Renal pelvis (tissue), 3 donors: ENCODE results near the gene RAB27A. TPM values are rescaled to one million over a fixed set of nuclear protein-coding genes. Genes with fewer than 3 reads are reported as not detected.

Experiments used
- polyA plus RNA-seq, 3 donors: library from polyadenylated mRNA; unstranded; fragments of 120-200 nt; gene quantifications; one replicate each; pipeline ENCODE4 v1.2.1, GENCODE V29; 2013; ENCODE audit not compliant: insufficient read length in 3 of 3

RAB27A gene
- polyA plus RNA-seq, 3 donors = 15.1 to 15.4 (median 15.2) TPM

Other genes starting within 250 kb of the RAB27A start
- gene RSL24D1, start 92.9 kb downstream of the RAB27A start, polyA plus RNA-seq = 100 to 1,000 TPM in 2 of 3 donors, 10 to 100 TPM in 1; 99.5 to 125 (median 121) TPM
- gene PIGBOS1, start 29.3 kb upstream of the RAB27A start, polyA plus RNA-seq = 10 to 100 TPM; 14.4 to 17.3 (median 16.1) TPM
- 10 to 100 TPM; 14.9 to 20.4 (median 19.1) TPM for gene PIGB, start 29.4 kb upstream of the RAB27A start, polyA plus RNA-seq
- 10 to 100 TPM; 48.5 to 59.0 (median 48.8) TPM for gene CCPG1, start 118.5 kb upstream of the RAB27A start, polyA plus RNA-seq
- gene PIERCE2, start 118.7 kb upstream of the RAB27A start, polyA plus RNA-seq = 1 to 10 TPM; 5.8 to 7.3 (median 6.0) TPM
- gene DNAAF4, start 218.4 kb upstream of the RAB27A start, polyA plus RNA-seq = 10 to 100 TPM in 1 of 3 donors, 1 to 10 TPM in 2; 9.4 to 10.3 (median 9.8) TPM